Motor neuron (in vitro differentiated cells): Measurements from ENCODE around the gene ARL15. TPM values are rescaled to one million over a fixed set of nuclear protein-coding genes. Genes with fewer than 3 reads are reported as not detected.
A peak's percentile ranks its signal among the peaks of the same experiment; 100 is the strongest.

ENCODE experiments used
- ATAC-seq, 8 experiments: fragments of 200-7000 bp; cut with Tn5 transposase; replicated peaks in 6 of 8; 2 replicates each; pipeline ENCODE4 v1.8.0; 2021; ENCODE audit warnings: mild to moderate bottlenecking in 8 of 8, moderate library complexity in 8 of 8
- H3K27ac ChIP-seq, 2 donors: fragments of 250-450 bp; sonication (Bioruptor Pico); 2 replicates each; pipeline ENCODE4 v1.9.0; 2021; ENCODE audit warnings: antibody characterized with exemption in 2 of 2, mild to moderate bottlenecking in 2 of 2, moderate library complexity in 1 of 2
- H3K4me1 ChIP-seq, 2 donors: fragments of 250-450 bp; sonication (Bioruptor Pico); replicated peaks in 1 of 2; 2 replicates each; pipeline ENCODE4 v1.6.1; 2021; ENCODE audit warnings: antibody characterized with exemption in 2 of 2, mild to moderate bottlenecking in 2 of 2, moderate library complexity in 1 of 2
- H3K4me3 ChIP-seq, 5 donors: fragments of 250-450 bp; sonication (Bioruptor Pico); 2 replicates each; pipeline ENCODE4 v1.9.0; 2021; ENCODE audit warnings: antibody characterized with exemption in 5 of 5, mild to moderate bottlenecking in 5 of 5, moderate library complexity in 4 of 5
- WGBS, 10 experiments: fragments of 450-650 bp; shearing (Covaris generic); methylation state at CpG; one replicate each; pipeline ENCODE4 v1.0.0; 2022; 5-methylcytosine and 5-hydroxymethylcytosine counted together
- in situ Hi-C, 9 experiments: fragments of 400-800 bp; cut with MboI; loops; one replicate each; pipeline ENCODE4 v1.15.0; 2021; ENCODE audit warnings: low sequenced_read_pairs in 9 of 9, low pct_unique_long_range_greater_than_20kb in 2 of 9; ENCODE audit not compliant: unreplicated experiment in 9 of 9
- total RNA-seq, 8 experiments: library from RNA; unstranded; fragments of 300-600 nt; gene quantifications; 2 replicates each; pipeline versions ENCODE4 v1.2.3 to v1.2.4, GENCODE V29; 2022

The ARL15 gene
- total RNA-seq, 8 experiments from 2014 or later, result 17.0 to 44.6 (median 22.3) TPM

GRCh38 chr5:54294097-54294667, 16.2 kb downstream of the ARL15 start:
- Histone ChIP-seq H3K4me1 (peaks cover 3 to 10% of the 10 kb centered on the region in 2 donors), H3K4me3 (no peak overlapping the region), H3K27ac (no peak overlapping the region)
- WGBS, 10 experiments, result 43 to 100% (median 74%) methylated on average over 1 to 4 of the region's 5 CpGs; no CpG with 5 or more reads in 2 of the 10 experiments
- in situ Hi-C loops, result no loop called here
- peak in 1 of 8 experiments; percentile 49 for ATAC-seq

GRCh38 chr5:54292866-54293265, 17.5 kb downstream of the ARL15 start:
- in situ Hi-C loops, result no loop called here
- no peak overlapping the region for H3K4me3 ChIP-seq
- no peak for ATAC-seq
- 40 to 100% (median 89%) methylated on average over 1 of the region's 1 CpG; no CpG with 5 or more reads in 3 of the 10 experiments for WGBS, 10 experiments
- peaks cover 3 to 10% of the 10 kb centered on the region in 2 donors for H3K4me1 ChIP-seq
- H3K27ac ChIP-seq, result no peak overlapping the region

- ATAC-seq, result no peak
- Histone ChIP-seq H3K4me3 (no peak overlapping the region), H3K27ac (no peak overlapping the region), H3K4me1 (peaks cover 3 to 5% of the 10 kb centered on the region in 2 donors)
- in situ Hi-C loops, result no loop called here
- 50 to 100% (median 93%) methylated on average over 1 to 2 of the region's 3 CpGs; no CpG with 5 or more reads in 3 of the 10 experiments for WGBS, 10 experiments
Measured at GRCh38 chr5:54291498-54291897, 18.9 kb downstream of the ARL15 start.

DNA sequence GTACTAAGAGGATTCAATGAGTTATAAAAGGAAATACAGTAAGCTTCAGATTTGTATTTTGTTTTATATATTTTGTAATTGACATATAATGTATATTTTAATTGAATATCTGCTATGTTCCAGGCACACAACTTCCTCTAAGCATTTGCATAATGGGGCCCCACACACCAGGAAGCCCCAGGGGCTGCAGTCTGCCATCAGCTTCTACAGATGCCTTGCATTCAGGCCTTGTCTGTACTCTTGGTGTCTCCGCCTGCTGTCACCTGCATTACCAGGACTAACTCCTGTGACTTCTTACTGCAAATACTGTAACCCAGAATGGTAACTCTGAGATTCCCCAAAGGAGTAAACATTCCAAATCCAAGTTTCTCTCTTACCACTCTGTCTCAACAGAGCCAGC, 20.6 kb downstream of the ARL15 start:
- H3K4me3 ChIP-seq, result no peak overlapping the region
- peak in 1 of 8 experiments; percentile 54 for ATAC-seq
- in situ Hi-C loops, result no loop called here
- WGBS, 10 experiments, result 80 to 100% (median 100%) methylated on average over 1 of the region's 1 CpG; no CpG with 5 or more reads in 3 of the 10 experiments
- peaks cover 0 to 6% of the 10 kb centered on the region in 2 donors for H3K4me1 ChIP-seq
- H3K27ac ChIP-seq, result no peak overlapping the region

DNA sequence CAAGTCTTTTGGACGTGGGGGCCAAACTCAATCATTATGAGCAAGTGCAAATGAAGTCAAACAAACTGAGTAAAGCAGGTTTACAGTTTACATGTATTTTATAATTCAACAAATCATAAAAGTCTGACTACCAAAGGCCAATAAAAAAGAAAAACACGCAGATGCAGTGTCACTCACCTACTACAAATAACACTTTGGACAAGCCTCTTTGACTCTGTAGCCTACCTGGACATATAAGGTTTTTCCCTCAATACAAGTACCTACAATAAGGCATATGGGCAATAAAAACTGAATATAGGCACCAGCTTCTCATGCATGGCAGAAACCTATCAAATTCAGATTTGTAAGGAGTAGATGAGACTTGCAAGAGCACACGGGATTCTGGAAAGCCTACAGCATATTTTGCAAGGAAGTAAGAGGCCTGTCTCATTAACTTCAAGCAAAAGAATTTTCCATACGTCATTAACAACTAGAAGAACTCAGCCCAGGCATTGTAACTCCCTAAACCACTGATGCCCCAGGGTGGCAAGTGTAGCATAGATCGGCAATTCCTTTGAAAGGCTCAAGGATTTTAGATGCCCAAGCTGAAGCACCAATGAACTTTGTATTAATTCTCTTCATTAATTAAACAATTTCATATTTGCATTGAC, 21.7 kb downstream of the ARL15 start:
- ATAC-seq, result no peak
- Histone ChIP-seq H3K27ac (no peak overlapping the region), H3K4me1 (peaks cover 0 to 6% of the 10 kb centered on the region in 2 donors), H3K4me3 (no peak overlapping the region)
- WGBS, 10 experiments, result 48 to 100% (median 60%) methylated on average over 1 to 5 of the region's 5 CpGs; no CpG with 5 or more reads in 1 of the 10 experiments
- in situ Hi-C loops, result no loop called here

DNA sequence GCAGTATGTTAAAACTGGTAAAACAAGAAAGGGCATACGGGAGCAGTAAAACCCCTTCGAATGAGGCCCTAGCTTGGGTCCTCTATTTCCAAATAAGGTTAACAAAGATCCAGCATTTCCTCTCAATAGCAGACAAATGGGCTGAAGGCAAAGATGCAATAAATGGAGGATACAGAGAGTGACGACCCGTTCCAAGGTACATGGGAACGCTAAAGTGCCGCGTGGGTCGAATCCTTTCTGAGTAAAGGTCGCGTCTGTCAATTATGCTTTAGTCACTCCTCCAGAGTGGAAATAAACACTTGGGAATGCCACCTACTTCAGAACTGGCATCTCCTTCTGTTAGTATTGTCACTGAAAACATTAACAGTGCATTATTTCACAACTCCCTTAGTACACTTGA, 24.7 kb downstream of the ARL15 start:
- in situ Hi-C loops, result no loop called here
- Histone ChIP-seq H3K4me3 (no peak overlapping the region), H3K4me1 (peaks cover 0 to 6% of the 10 kb centered on the region in 2 donors), H3K27ac (no peak overlapping the region)
- WGBS, 10 experiments, result 20 to 87% (median 47%) methylated on average over 1 to 10 of the region's 10 CpGs; no CpG with 5 or more reads in 1 of the 10 experiments
- no peak for ATAC-seq

GRCh38 chr5:54284586-54284985, 25.8 kb downstream of the ARL15 start:
- in situ Hi-C loops, result no loop called here
- ATAC-seq, result no peak
- 80 to 100% (median 92%) methylated on average over 1 to 2 of the region's 2 CpGs for WGBS, 10 experiments
- H3K27ac ChIP-seq, result no peak overlapping the region
- no peak overlapping the region for H3K4me3 ChIP-seq
- H3K4me1 ChIP-seq, result peaks cover 0 to 6% of the 10 kb centered on the region in 2 donors

GRCh38 chr5:54282876-54283275, 27.5 kb downstream of the ARL15 start:
- WGBS, 10 experiments, result 44 to 100% (median 75%) methylated on average over 1 to 3 of the region's 3 CpGs; no CpG with 5 or more reads in 2 of the 10 experiments
- Histone ChIP-seq H3K4me3 (no peak overlapping the region), H3K27ac (no peak overlapping the region), H3K4me1 (peaks cover 0 to 6% of the 10 kb centered on the region in 2 donors)
- in situ Hi-C loops, result no loop called here
- ATAC-seq, result no peak

GRCh38 chr5:54281960-54282692, 28.2 kb downstream of the ARL15 start:
- Histone ChIP-seq H3K27ac (no peak overlapping the region), H3K4me3 (no peak overlapping the region), H3K4me1 (peaks cover 0 to 6% of the 10 kb centered on the region in 2 donors)
- 35 to 100% (median 91%) methylated on average over 1 to 3 of the region's 3 CpGs; no CpG with 5 or more reads in 1 of the 10 experiments for WGBS, 10 experiments
- in situ Hi-C loops, result no loop called here
- ATAC-seq, result no peak

DNA sequence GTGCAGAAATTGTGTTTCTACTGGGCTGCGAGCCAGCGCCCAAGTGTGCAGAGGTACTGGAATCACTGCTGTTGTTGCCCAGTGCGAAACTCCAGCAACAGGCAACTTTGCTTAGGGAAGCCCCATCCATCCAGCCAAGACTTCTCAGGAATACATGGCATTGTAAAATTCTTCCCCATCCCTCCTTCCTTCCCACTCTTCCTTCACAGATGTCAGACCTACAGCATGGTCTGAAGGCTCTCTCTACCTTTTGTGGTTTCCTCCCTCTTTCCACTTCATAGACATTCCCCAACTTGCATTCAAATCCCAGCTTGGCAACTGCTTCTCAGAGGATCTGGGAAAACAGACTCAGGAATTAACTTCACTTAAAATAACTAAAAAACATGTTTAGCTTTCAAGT, 30.4 kb downstream of the ARL15 start:
- 93 to 100% (median 100%) methylated on average over 1 to 3 of the region's 3 CpGs; no CpG with 5 or more reads in 5 of the 10 experiments for WGBS, 10 experiments
- no peak for ATAC-seq
- no peaks in the 10 kb centered on the region for H3K4me1 ChIP-seq
- H3K27ac ChIP-seq, result no peak overlapping the region
- in situ Hi-C loops, result no loop called here
- H3K4me3 ChIP-seq, result no peak overlapping the region

- Histone ChIP-seq H3K4me3 (no peak overlapping the region), H3K27ac (no peak overlapping the region), H3K4me1 (no peaks in the 10 kb centered on the region)
- in situ Hi-C loops, result no loop called here
- WGBS, 10 experiments, result 56 to 100% (median 85%) methylated on average over 1 to 4 of the region's 4 CpGs; no CpG with 5 or more reads in 1 of the 10 experiments
- ATAC-seq, result peak in 1 of 8 experiments; percentile 28
Measured at GRCh38 chr5:54278979-54279717, 31.2 kb downstream of the ARL15 start.

DNA sequence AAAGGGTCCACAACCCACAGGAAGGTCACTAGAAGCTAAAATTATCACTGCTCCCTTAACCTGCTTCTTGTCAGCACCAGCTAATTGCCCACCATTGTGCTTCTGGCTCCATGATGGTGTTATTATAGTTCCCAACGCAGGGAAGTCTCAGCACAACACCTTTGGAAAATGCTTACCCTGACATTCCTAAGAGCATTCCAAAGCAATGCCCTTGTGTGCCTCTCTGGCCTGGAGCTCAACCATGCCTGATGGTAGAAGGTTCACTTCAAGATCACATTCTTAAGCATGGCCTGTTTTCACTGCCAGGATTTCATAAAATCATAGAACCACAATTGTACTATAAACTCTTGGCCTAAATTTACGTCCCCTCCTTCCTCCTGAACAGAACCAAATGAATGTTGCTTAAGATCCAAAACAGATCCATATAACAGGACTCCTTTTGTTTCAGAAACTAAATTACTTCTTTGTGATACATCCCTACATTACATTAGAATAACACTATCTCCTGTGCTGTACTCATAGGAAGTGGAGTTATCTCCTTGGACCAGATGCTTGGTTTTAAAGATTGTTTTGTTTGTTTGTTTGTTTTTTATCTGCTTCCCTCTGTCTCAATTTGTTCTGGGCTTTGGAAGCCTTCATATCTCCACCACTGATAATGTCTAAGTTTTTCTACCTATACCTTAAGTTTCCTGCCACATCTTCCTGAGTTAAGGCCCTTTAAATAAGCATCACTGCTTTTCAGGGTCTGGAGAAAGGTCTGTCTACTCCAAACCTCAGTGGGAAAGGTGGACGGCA, 32.1 kb downstream of the ARL15 start:
- in situ Hi-C loops, result no loop called here
- H3K4me1 ChIP-seq, result no peaks in the 10 kb centered on the region
- no peak overlapping the region for H3K4me3 ChIP-seq
- no peak for ATAC-seq
- 50 to 100% (median 81%) methylated on average over 2 to 3 of the region's 3 CpGs; no CpG with 5 or more reads in 2 of the 10 experiments for WGBS, 10 experiments
- no peak overlapping the region for H3K27ac ChIP-seq
